Cerebellar nuclear complex (tissue), 1 donor: Measurements from ENCODE around the gene POLR2J.
A peak's percentile ranks its signal among the peaks of the same experiment; 100 is the strongest.
"Not testable (repeated sequence)": the region's sequence is repeated elsewhere in the genome, so short reads cannot be mapped to it uniquely, and the experiment has no call there.

Experiments used
- DNase-seq, 2 experiments: peaks; one replicate each; lab custom pipeline; 2025; lab: John Stamatoyannopoulos, UW

POLR2J gene

DNA sequence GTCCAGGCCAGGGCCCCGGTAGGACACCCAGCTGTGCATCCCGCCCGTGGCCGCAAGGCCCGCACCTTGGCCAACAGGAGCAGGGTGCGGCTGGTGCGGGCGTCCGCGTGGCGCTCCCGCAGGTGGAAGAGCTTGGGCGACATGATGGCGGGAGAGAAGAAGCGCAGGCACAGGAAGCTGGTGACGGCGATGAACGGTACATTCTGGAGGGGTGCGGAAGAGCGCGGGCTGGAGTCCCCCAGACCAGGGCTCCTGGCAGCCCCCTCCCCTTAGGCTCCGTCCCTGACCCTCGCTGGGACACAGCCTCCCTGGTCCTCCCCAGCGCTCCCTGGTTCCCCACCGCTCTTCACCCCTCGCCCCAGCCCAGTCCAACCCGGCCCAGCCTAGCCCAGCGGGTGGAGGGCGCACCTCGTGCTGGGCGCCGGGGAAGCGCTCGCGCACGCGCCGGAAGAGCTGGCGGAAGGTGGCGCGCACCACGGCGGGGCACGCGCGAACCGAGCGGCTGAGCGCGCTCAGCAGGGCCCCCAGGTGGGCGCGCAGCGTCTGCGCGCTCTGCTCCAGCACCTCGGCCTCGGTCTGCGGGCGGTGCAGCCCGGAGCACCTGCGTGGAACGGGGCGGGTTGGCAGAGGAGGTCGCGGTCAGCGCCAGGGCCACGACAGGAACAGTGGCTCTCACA lies 15.9 kb upstream of the POLR2J start:
- DNase-seq = not testable (repeated sequence)

DNA sequence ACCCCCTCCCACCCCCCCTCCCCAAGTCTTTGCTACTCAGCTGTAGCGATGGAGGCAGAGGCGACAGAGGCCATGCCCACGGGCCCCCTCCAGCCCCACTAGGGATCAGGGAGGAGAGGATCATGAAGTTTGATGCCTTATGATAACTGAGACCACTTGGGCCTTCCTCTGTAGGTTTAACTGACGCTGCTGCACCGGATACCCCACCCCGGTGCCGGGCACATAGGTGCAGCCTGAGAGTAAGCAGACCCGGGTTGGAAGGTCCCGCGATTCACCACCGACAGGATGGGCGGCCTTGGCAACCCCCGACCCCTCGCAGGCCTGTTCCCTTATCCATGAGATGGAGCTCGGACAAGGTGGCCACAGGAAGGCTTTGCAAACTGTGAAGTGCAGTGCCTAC lies 15.3 kb upstream of the POLR2J start:
- not testable (repeated sequence) for DNase-seq

DNA sequence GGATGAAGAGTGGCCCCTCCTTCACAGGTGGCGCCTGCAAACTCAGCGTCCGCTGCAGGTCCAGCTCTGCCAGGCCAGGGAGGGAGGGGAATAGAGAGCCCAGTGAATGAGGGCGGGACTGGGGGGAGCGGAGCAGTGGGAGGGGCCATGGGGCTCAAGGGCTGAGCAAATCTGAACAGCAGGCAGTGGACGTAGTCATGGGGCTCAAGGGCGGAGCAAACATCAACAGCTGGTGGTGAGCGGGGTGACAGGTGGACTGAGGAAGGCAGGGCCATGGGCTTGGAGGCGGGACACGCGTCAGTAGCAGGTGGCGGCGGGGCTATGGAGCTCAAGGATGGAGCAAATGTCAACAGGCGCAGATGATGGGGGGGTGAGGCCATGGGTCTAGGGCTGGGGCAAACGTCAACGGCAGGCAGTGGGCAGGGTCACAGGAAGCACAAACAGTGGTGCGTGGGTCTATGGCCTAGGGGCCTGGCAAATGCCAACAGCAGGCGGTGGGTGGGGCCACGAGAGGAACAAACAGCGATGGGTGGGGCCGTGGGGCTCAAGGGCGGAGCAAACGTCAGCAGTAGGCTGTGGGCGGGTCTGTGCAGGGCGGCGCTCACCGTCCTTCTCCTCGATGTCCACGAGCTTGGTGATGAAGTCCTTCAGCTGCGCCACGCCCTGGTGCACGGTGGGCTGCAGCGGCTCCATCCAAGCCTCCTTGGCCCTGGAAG lies 14.7 kb upstream of the POLR2J start:
- not testable (repeated sequence) for DNase-seq

DNA sequence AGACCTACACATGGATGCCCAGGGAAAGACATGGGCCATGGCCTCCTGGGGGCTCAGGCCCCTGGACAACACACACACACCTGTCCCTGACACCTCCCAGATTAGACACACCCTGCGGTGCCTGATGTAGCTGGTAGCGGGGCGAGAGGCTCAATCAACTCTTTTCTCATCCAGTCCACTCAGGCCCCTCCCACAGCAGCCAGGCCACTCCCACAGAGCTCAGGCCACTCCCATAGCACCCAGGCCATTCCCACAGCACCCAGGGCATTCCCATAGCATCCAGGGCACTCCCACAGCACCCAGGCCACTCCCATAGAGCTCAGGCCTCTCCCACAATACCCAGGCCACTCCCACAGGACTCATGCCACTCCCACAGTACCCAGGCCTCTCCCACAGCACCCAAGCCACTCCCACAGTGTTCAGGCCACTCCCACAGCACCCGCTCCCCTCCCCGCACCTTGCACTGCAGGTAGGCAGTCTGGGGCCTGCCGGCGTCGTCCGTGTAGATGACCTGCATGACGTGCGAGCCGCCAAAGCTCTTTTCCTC lies 11.9 kb upstream of the POLR2J start:
- not testable (repeated sequence) for DNase-seq

DNA sequence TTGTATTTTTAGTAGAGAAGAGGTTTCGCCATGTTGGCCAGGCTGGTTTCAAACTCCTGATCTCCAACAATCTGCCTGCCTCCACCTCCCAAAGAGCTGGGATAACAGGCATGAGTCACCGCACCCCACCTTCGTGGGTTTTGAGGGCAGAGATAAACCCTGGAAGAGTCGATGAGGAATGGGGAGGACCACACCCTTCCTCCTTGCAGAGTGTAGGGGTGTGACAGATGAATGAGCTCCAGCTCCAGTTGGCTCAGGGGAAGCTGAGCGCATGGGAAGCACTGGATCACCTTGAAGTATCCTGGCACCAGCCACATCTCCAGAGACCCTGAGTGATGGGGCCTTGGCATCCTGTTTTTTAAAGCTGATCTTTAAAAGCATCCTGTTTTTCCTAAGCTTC lies 5.6 kb upstream of the POLR2J start:
- DNase-seq = not testable (repeated sequence)

DNA sequence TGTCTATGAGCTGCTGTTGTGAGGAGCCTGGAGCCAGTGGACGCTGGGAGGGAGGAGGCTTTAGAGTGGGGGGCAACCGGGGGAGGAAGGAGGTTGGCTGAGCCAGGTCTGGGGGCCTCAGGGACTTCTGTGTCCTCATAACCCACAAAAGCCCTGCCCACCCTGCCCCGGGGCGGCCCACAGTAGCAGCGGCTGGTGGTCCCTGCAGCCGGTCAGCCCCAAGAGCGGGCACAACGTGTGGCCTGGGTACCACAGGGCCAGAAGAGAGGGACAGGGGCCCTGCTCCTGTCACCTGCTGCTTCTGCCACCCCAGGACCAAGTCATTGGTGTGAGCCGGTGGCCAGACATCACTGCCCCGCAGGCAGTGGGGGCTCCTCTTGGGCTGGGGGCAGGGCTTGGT lies 3.2 kb upstream of the POLR2J start:
- DNase-seq = not testable (repeated sequence)

DNA sequence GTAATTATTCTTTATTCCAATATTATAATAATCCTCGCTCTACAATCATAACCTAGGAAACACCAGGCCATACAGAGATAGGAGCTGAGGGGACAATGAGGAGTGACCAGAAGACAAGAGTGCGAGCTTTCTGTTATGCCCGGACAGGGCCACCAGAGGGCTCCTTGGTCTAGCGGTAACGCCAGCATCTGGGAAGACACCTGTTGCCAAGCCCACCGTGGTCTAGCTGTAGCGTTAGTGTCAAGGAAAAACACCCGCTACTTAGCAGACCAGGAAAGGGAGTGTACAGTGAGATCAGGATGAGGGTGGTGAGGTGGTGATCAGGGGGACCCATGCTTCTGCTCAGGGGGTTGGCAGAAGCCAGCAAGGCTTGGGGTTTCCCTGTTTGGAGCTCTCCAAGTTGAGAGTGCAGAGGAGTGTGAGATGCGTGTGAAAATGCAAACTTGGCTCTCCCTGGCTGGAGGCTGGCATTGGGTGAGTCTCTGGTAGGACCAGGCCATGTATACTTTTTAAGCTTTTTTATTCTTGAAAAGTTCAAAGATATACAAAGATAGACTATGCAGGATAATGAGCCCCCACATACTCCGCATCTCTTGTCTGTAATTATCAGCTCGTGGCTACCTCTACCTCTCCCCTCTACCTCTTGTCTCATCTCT lies 1.4 kb upstream of the POLR2J start:
- DNase-seq = not testable (repeated sequence)

DNA sequence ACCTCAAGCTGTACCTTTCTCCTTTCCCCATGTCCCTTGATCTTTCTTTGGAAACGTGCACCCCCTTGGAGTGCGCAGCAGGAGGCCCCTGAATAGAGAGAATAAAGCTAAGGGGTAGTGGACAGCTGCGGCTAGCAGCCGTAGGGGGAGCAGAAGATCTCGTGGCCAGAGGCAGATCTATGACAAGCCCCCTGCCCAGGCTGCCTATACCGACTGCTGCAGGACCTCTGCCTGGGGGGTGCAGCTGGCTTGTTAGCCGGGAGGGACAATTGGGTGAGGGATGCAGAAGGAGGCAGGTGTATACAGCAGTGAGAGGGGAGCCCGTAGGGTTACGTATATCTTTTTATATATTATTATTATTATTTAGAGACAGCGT lies 475 bp upstream of the POLR2J start:
- not testable (repeated sequence) for DNase-seq

DNA sequence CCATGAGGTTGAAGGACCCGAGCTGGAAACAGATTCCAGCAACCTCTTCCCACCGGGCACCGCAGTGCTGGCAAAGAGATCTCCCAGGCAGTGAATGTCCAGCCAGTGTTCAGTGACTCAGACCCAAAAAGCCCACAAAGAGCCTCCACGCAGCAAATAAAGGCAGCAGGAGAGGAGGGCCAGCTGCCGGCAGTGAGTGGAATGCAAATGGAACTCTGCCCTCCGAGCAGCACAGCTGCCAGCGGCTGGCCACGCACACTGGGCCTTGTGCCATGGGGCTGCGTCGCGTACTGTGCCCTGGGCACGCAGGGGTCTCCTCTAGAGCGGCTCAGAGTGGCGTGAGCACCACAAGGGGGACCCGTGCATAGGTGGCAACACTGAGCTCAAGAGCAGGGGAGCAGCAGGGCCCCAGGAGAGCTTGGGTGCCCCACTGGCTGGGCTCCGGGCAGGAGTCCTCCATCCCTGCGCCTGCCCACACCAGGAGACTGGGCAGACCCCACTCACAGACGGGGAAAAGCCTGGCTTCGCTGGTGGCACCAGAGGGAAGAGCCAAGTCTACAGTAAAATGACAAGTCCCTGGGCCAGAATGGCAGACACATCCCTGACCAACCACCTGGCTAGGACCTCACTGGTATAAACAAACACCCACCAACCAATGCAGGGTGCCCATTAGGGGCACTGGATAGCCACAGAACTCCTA lies 3.8 kb downstream of the POLR2J start:
- not testable (repeated sequence) for DNase-seq

DNA sequence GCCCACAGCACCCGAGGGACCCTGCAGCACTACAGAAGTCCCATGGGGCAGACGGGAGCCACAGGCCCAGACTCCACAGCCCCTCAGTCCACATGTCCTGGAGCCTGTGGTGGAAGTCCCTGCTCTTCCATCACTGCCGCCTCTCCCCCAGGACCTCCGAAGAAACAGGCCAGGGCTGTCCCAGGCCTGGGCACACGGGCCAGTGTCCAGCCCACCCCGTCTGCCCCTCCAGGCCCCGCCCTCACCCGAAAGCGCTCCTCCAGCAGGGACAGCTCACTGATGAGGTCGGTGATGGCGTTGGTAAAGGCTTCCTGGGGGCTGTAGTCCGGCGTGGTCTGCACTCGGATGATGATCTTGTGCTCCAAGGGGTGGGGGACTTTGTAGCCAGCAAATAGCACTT lies 4.6 kb downstream of the POLR2J start:
- DNase-seq = not testable (repeated sequence)

DNA sequence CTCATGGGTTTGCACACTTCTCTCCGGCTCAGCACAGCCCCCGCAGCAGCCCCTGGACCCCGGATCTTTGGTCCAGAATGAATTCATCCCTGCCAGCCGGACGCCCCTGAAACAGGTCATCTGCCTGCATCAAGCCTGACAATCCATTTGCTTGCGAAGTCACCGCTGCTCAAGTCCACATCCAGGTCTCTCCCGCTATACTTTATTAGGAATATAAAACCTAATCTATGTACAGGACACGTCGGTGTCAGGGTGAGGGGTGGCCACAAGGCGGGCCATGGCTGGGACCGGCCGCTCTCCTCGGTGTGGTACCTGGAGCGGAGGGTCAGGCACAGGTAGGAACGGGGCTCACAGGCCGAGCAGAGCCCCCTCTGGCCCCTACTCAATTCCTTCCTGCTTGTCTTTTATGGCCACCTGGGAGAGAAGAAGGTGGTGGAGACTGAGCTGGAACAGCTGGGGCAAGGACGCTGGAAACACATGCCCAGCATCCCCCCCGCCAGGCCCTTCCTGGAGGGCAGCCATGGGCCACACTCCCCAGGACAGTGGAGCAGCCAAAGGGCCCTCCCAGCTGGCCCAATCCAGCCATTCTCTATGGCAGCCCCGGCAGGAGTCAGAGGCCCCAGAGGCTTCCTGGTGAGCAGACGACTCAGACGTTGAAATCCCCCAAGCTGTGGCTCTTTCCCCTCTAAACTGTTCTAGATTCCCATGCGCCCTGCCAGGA lies 5.3 kb downstream of the POLR2J start:
- no peak for DNase-seq

DNA sequence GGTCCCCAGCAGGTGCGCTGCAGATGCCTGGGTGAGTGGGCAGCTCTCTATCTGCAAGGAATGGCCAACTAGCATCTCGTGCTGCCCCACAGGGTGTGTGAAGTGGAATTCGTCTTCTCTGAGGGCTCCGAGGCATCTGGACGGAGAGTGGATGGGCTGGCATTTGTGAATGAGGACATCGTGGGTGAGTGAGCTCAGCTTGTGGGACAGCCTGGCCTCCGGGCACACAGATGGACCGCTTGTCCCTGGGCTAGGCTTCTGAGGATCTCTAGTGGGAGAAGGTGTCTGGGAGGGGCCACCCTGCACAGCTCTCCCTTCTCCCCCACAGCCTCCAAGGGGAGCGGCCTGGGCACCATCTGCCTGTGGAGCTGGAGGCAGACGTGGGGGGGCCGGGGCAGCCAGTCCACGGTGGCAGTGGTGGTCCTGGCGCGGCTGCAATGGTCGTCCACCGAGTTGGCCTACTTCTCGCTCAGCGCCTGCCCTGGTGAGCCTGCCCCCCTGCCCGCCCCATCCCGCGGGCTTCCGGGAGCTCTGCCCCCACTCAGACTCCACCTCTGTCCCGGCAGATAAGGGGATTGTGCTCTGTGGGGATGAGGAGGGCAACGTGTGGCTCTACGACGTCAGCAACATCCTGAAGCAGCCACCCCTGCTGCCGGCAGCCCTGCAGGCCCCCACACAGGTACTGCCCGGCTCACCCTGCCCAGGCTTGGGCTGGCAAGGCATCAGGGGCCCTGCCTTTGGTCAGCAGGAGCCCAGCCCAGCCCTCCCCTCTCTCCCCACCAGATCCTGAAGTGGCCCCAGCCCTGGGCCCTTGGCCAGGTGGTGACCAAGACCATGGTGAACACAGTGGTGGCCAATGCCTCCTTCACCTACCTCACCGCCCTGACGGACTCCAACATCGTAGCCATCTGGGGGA lies 6.3 kb downstream of the POLR2J start:
- peak in 1 of 2 experiments; percentile 21 for DNase-seq

DNA sequence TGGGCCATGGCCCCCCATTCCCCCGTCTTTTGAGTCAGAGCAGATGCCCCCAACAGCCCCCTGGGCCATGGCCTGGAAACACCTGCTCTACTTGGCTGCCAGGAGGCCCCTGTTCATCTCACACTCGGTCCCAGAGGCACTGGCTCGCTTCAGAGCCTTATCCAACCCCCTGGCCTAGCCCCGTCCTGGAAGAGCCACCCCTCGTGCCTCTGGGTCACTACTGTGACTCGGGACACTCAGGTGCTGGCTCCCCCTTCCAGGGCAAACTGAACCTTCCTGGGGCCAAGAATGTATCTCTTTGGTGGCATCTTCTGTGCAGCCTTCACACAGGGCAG lies 7.0 kb downstream of the POLR2J start:
- DNase-seq = no peak

DNA sequence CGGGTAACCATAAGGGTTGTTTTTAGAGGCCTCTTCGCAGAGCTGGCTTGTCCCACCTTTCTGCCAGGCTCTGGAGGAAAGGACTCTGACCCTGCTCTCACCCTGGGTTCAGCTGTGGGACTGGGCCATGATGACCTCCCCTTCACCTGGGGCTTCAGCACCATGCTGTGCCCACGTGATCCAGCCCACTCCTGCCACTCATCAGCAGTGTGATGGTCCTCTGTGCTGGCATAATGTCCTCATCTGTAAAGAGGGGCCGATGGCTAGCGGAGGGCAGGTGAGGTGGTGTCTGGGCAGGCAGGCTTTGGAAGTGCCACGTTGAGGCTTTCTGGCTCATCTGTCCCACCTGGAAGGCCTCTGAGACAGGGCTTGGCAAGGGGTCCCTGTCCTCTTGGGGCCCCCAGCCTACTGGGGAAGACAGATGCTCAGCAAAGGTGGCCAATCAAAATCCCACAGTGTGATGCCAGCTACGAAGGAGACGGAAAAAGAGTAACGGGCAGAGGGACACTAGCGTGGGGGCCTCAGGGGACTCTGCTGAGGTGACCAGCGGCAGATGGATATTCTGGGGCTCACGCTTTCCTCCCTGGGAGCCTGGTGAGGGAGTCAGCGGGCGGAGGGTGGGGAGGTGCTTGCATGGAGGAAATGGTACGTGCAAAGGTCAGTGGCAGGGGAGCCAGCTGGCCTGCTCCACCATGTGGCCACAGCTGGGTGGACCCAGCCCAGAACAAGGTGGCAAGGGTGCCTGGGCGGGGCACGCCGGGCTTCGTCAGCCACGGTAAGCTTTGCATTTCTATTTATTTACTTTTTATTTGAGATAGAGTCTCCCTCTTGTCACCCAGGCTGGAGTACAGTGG lies 8.5 kb downstream of the POLR2J start:
- DNase-seq = no peak

DNA sequence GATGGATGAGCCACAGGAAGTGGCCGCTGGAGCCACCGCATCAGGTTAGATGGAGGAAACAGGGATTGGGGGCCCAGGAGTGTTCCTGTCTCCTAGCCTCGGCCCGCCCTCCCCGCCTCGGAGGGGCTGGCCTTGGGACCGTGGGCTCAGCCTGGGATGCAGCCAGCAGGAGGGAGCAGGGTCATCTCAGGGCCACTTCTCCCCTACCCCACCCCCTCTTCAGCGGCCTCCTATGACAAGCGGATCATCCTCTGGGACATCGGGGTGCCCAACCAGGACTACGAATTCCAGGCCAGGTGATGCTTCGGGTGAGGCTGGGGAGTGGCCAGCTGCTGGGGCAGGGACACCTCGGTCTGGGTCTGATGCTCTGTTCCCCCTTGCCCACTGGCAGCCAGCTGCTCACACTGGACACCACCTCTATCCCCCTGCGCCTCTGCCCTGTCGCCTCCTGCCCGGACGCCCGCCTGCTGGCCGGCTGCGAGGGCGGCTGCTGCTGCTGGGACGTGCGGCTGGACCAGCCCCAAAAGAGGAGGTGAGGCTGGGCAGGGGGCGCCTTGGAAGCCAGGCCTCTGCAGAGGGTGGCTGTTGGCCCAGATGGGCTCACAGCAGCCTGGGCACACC lies 9.3 kb downstream of the POLR2J start:
- no peak for DNase-seq

DNA sequence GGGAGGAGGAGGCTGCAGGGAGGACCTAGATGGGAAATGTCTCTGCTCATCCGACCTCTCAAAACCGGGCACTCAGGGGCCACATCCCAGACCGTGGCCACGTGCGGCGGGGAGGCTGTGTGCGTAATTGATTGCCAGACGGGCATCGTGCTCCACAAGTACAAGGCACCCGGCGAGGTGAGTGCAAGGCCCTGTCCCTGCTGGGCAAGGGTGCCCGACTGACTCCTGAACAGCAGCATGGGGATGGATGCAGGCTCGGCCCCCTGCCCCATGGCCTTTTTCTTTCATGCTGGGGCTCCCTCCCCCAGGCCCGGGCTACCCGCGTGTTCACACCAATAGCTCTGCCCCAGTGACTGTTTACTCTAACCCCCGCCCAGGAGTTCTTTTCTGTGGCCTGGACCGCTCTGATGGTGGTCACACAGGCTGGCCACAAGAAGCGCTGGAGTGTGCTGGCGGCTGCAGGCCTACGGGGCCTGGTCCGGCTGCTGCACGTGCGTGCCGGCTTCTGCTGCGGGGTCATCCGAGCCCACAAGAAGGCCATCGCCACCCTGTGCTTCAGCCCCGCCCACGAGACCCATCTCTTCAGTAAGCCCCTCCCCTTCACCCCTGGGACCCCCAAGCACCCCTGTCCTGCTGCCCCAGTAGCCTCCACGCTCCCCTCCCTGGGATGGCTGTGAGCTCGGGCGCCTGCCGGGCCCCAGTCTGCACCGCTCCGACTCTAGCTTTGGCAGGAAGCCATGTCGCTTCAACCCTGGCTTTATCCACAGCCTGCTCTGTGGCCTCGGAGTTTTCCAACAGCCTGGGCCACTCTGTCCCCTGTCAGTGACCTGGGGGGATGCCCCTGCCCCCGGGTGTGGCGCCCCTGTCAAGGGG lies 10.0 kb downstream of the POLR2J start:
- DNase-seq = peak in 1 of 2 experiments; percentile 7

DNA sequence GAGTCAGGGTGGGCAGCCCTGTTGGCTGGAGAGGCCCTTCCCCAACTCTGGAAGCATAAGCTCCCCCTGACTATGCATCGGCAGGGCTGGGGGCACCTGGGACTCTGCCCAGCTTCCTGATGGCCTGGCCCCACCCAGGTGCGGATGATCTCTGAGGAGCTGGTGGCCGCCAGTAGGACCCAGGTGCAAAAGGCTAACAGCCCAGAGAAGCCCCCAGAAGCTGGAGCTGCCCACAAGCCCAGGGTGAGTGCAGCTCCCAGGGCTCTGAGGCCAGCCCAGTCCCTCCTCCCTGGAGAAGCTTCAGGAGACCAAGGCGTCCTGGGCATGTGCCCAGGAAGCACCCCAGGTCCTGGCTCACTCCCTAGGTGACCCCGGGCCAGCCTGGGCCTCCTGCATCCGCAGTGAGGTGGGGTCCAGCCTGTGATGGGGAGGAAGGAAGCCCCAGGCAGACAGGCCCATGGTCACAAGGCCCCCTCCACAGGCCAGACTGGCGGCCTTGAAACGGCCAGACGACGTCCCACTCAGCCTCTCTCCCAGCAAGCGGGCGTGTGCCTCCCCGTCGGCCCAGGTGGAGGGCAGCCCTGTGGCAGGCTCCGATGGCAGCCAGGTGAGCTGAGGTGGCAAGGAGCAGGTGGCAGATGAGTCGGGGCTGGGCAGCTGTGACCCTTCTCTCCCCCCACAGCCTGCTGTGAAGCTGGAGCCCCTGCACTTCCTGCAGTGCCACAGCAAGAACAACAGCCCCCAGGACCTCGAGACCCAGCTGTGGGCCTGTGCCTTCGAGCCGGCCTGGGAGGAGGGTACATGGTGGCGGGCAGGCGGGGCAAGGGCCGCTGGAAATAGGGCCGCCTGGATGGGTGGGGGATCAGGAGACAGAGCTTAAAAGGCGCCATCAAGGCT lies 10.9 kb downstream of the POLR2J start:
- DNase-seq = no peak
